ENCODE measurements around the gene SEMA5A. TPM values are rescaled to one million over a fixed set of nuclear protein-coding genes. Genes with fewer than 3 reads are reported as not detected.
A peak's percentile ranks its signal among the peaks of the same experiment; 100 is the strongest.

SEMA5A gene
- total RNA-seq, 1 experiment from 2014 or later, result 34.3 TPM

GRCh38 chr5:9165546-9165945 is 380.3 kb downstream of the SEMA5A start:
- no peak overlapping the region for H3K4me3 Mint-ChIP-seq (ENCODE audit: unreplicated experiment)
- H3K36me3 Mint-ChIP-seq (ENCODE audit: insufficient read depth, unreplicated experiment), result peaks cover under 1% of the 10 kb centered on the region
- Histone ChIP-seq H3K4me1 (peaks cover 15% of the 10 kb centered on the region), H3K36me3 (ENCODE audit: control insufficient read depth, insufficient read depth, low read length) (no peaks in the 10 kb centered on the region), H3K4me3 (ENCODE audit: low read depth, low read length) (no peak overlapping the region), H3K27me3 (replicated peaks; ENCODE audit: control insufficient read depth, insufficient read depth, low read length) (no peaks in the 10 kb centered on the region), H3K9me3 (no peaks in the 10 kb centered on the region)
- CTCF ChIA-PET, result no interaction called here
- intact Hi-C loops (cut with micrococcal nuclease; ENCODE audit: unreplicated experiment), result no loop called here
- H3K27ac Mint-ChIP-seq (ENCODE audit: unreplicated experiment), result no peak overlapping the region
- POLR2A ChIA-PET, result no interaction called here
- no peak for TF ChIP-seq CTCF (IDR thresholded peaks at IDR 0.05; ENCODE audit: insufficient read depth in 1 of 2, low read depth in 1 of 2, low read length in 1 of 2, severe bottlenecking in 1 of 2, unreplicated experiment in 1 of 2)
- no peak for DNase-seq
- H3K4me1 Mint-ChIP-seq (ENCODE audit: low read depth, unreplicated experiment), result peaks cover 5% of the 10 kb centered on the region
- no peaks in the 10 kb centered on the region for H3K27me3 Mint-ChIP-seq (ENCODE audit: insufficient read depth, unreplicated experiment)
- no peaks in the 10 kb centered on the region for H3K9me3 Mint-ChIP-seq (ENCODE audit: unreplicated experiment)
- BruUV-seq (replicated peaks), result no TSS peak

- intact Hi-C loops (cut with micrococcal nuclease; ENCODE audit: unreplicated experiment), result no loop called here
- Mint-ChIP-seq H3K36me3 (ENCODE audit: insufficient read depth, unreplicated experiment) (no peaks in the 10 kb centered on the region), H3K27ac (ENCODE audit: unreplicated experiment) (peak overlapping the region; percentile 46), H3K4me1 (ENCODE audit: low read depth, unreplicated experiment) (peaks cover 16% of the 10 kb centered on the region), H3K4me3 (ENCODE audit: unreplicated experiment) (peak overlapping the region; percentile 22), H3K27me3 (ENCODE audit: insufficient read depth, unreplicated experiment) (no peaks in the 10 kb centered on the region), H3K9me3 (ENCODE audit: unreplicated experiment) (no peaks in the 10 kb centered on the region)
- CTCF ChIA-PET, result no interaction called here
- POLR2A ChIA-PET, result no interaction called here
- H3K27me3 ChIP-seq (replicated peaks; ENCODE audit: control insufficient read depth, insufficient read depth, low read length), result no peaks in the 10 kb centered on the region
- no peak for TF ChIP-seq CTCF (IDR thresholded peaks at IDR 0.05; ENCODE audit: insufficient read depth in 1 of 2, low read depth in 1 of 2, low read length in 1 of 2, severe bottlenecking in 1 of 2, unreplicated experiment in 1 of 2)
- no TSS peak for BruUV-seq (replicated peaks)
- DNase-seq, result no peak
- H3K9me3 ChIP-seq, result no peaks in the 10 kb centered on the region
- peaks cover 20% of the 10 kb centered on the region for H3K4me1 ChIP-seq
- H3K4me3 ChIP-seq (ENCODE audit: low read depth, low read length), result no peak overlapping the region
- H3K36me3 ChIP-seq (ENCODE audit: control insufficient read depth, insufficient read depth, low read length), result no peaks in the 10 kb centered on the region
Measured at GRCh38 chr5:9160747-9161146, 385.1 kb downstream of the SEMA5A start.

GRCh38 chr5:9157811-9158210 is 388.1 kb downstream of the SEMA5A start:
- no peaks in the 10 kb centered on the region for H3K9me3 Mint-ChIP-seq (ENCODE audit: unreplicated experiment)
- no TSS peak for BruUV-seq (replicated peaks)
- H3K27me3 Mint-ChIP-seq (ENCODE audit: insufficient read depth, unreplicated experiment), result no peaks in the 10 kb centered on the region
- H3K4me3 Mint-ChIP-seq (ENCODE audit: unreplicated experiment), result no peak overlapping the region
- no peaks in the 10 kb centered on the region for H3K27me3 ChIP-seq (replicated peaks; ENCODE audit: control insufficient read depth, insufficient read depth, low read length)
- ChIA-PET CTCF (no interaction called here), POLR2A (no interaction called here)
- peaks cover 20% of the 10 kb centered on the region for H3K4me1 ChIP-seq
- no peak overlapping the region for H3K27ac Mint-ChIP-seq (ENCODE audit: unreplicated experiment)
- H3K4me1 Mint-ChIP-seq (ENCODE audit: low read depth, unreplicated experiment), result peaks cover 16% of the 10 kb centered on the region
- no peaks in the 10 kb centered on the region for H3K36me3 Mint-ChIP-seq (ENCODE audit: insufficient read depth, unreplicated experiment)
- no peak overlapping the region for H3K4me3 ChIP-seq (ENCODE audit: low read depth, low read length)
- H3K36me3 ChIP-seq (ENCODE audit: control insufficient read depth, insufficient read depth, low read length), result no peaks in the 10 kb centered on the region
- intact Hi-C loops (cut with micrococcal nuclease; ENCODE audit: unreplicated experiment), result loop anchor here (5.0 kb wide), 2 partner anchors 401 to 989 kb away; no protein-coding TSS in a partner anchor
- no peak for DNase-seq
- no peak for TF ChIP-seq CTCF (IDR thresholded peaks at IDR 0.05; ENCODE audit: insufficient read depth in 1 of 2, low read depth in 1 of 2, low read length in 1 of 2, severe bottlenecking in 1 of 2, unreplicated experiment in 1 of 2)
- no peaks in the 10 kb centered on the region for H3K9me3 ChIP-seq
